ENCODE results near the gene UBXN11.

Gene UBXN11

GRCh38 chr1:26328597-26328996, 22.2 kb upstream of the UBXN11 start:
- no peak overlapping the region for H2AFZ ChIP-seq (ENCODE audit: low read depth, low read length)
- H3K4me1 ChIP-seq (ENCODE audit: control insufficient read depth, insufficient read depth, low read depth, low read length): peaks cover 4% of the 10 kb centered on the region
- DNase-seq: no peak
- H3K27ac ChIP-seq (ENCODE audit: low read length, poor library complexity, severe bottlenecking): no peak overlapping the region
- no peak overlapping the region for H3K9ac ChIP-seq (ENCODE audit: low read length)
- no peak overlapping the region for H3K4me3 ChIP-seq (ENCODE audit: insufficient read depth in 1 of 2, low read depth in 1 of 2, low read length in 2 of 2)
- no peaks in the 10 kb centered on the region for H3K79me1 ChIP-seq (replicated peaks; ENCODE audit: low read length, poor library complexity, severe bottlenecking)
- no peaks in the 10 kb centered on the region for H3K36me3 ChIP-seq (ENCODE audit: control insufficient read depth in 1 of 2, insufficient read depth in 2 of 2, low read depth in 1 of 2, low read length in 2 of 2)
- 93% methylated on average over 8 of the region's 8 CpGs for WGBS
- no peak overlapping the region for H2AK5ac ChIP-seq (ENCODE audit: low read length, severe bottlenecking)
- H2BK12ac ChIP-seq (ENCODE audit: low read length in 2 of 2): no peak overlapping the region
- no peak overlapping the region for H3K18ac ChIP-seq (ENCODE audit: low read depth in 1 of 2, low read length in 2 of 2)
- peaks cover 6 to 15% of the 10 kb centered on the region in 2 experiments for H3K27me3 ChIP-seq (ENCODE audit: control insufficient read depth in 1 of 2, insufficient read depth in 1 of 2, low read length in 2 of 2)
- no peak overlapping the region for H3K4ac ChIP-seq (ENCODE audit: low read depth in 1 of 2, low read length in 2 of 2)
- H2BK15ac ChIP-seq (ENCODE audit: low read depth, poor library complexity, severe bottlenecking): no peak overlapping the region
- H3K4me2 ChIP-seq (ENCODE audit: low read length, poor library complexity, severe bottlenecking): no peak overlapping the region
- no peak overlapping the region for H3K14ac ChIP-seq (ENCODE audit: low read length in 2 of 2)
- H3K23ac ChIP-seq (ENCODE audit: low read length in 2 of 2): no peak overlapping the region
- no peak overlapping the region for H2BK120ac ChIP-seq (ENCODE audit: low read depth, low read length)
- H3K9me3 ChIP-seq (ENCODE audit: control insufficient read depth, low read length): no peaks in the 10 kb centered on the region
- no peak overlapping the region for H2BK5ac ChIP-seq (ENCODE audit: low read depth, low read length, poor library complexity, severe bottlenecking)
- no peak overlapping the region for H4K91ac ChIP-seq (ENCODE audit: low read length)
- no peak overlapping the region for H4K8ac ChIP-seq (ENCODE audit: low read length)

- Histone ChIP-seq H3K4me2 (ENCODE audit: low read length, poor library complexity, severe bottlenecking) (no peak overlapping the region), H3K4me3 (ENCODE audit: insufficient read depth in 1 of 2, low read depth in 1 of 2, low read length in 2 of 2) (no peak overlapping the region), H3K14ac (ENCODE audit: low read length in 2 of 2) (no peak overlapping the region), H4K91ac (ENCODE audit: low read length) (no peak overlapping the region), H3K18ac (ENCODE audit: low read depth in 1 of 2, low read length in 2 of 2) (no peak overlapping the region), H3K36me3 (ENCODE audit: control insufficient read depth in 1 of 2, insufficient read depth in 2 of 2, low read depth in 1 of 2, low read length in 2 of 2) (no peaks in the 10 kb centered on the region), H2BK12ac (ENCODE audit: low read length in 2 of 2) (peak overlapping the region in 1 of 2 experiments; percentile 6), H4K8ac (ENCODE audit: low read length) (no peak overlapping the region), H3K9ac (ENCODE audit: low read length) (no peak overlapping the region), H2AFZ (ENCODE audit: low read depth, low read length) (no peak overlapping the region), H3K23ac (ENCODE audit: low read length in 2 of 2) (no peak overlapping the region), H2BK15ac (ENCODE audit: low read depth, poor library complexity, severe bottlenecking) (no peak overlapping the region), H2BK120ac (ENCODE audit: low read depth, low read length) (no peak overlapping the region), H3K79me1 (replicated peaks; ENCODE audit: low read length, poor library complexity, severe bottlenecking) (no peaks in the 10 kb centered on the region), H3K4me1 (ENCODE audit: control insufficient read depth, insufficient read depth, low read depth, low read length) (peaks cover 4% of the 10 kb centered on the region), H2AK5ac (ENCODE audit: low read length, severe bottlenecking) (no peak overlapping the region), H2BK5ac (ENCODE audit: low read depth, low read length, poor library complexity, severe bottlenecking) (no peak overlapping the region), H3K4ac (ENCODE audit: low read depth in 1 of 2, low read length in 2 of 2) (no peak overlapping the region), H3K9me3 (ENCODE audit: control insufficient read depth, low read length) (no peaks in the 10 kb centered on the region), H3K27me3 (ENCODE audit: control insufficient read depth in 1 of 2, insufficient read depth in 1 of 2, low read length in 2 of 2) (peaks cover 6 to 15% of the 10 kb centered on the region in 2 experiments), H3K27ac (ENCODE audit: low read length, poor library complexity, severe bottlenecking) (no peak overlapping the region)
- DNase-seq: no peak
- WGBS: 74% methylated on average over 8 of the region's 8 CpGs
Observed at GRCh38 chr1:26327956-26328362, 21.5 kb upstream of the UBXN11 start.

- no peak for DNase-seq
- Histone ChIP-seq H3K27ac (ENCODE audit: low read length, poor library complexity, severe bottlenecking) (no peak overlapping the region), H3K23ac (ENCODE audit: low read length in 2 of 2) (no peak overlapping the region), H2BK120ac (ENCODE audit: low read depth, low read length) (no peak overlapping the region), H3K4ac (ENCODE audit: low read depth in 1 of 2, low read length in 2 of 2) (no peak overlapping the region), H2BK12ac (ENCODE audit: low read length in 2 of 2) (no peak overlapping the region), H3K14ac (ENCODE audit: low read length in 2 of 2) (no peak overlapping the region), H3K9ac (ENCODE audit: low read length) (no peak overlapping the region), H3K18ac (ENCODE audit: low read depth in 1 of 2, low read length in 2 of 2) (no peak overlapping the region), H3K9me3 (ENCODE audit: control insufficient read depth, low read length) (no peaks in the 10 kb centered on the region), H2AFZ (ENCODE audit: low read depth, low read length) (no peak overlapping the region), H2AK5ac (ENCODE audit: low read length, severe bottlenecking) (no peak overlapping the region), H3K4me2 (ENCODE audit: low read length, poor library complexity, severe bottlenecking) (no peak overlapping the region), H3K4me1 (ENCODE audit: control insufficient read depth, insufficient read depth, low read depth, low read length) (peaks cover 8% of the 10 kb centered on the region), H3K36me3 (ENCODE audit: control insufficient read depth in 1 of 2, insufficient read depth in 2 of 2, low read depth in 1 of 2, low read length in 2 of 2) (no peaks in the 10 kb centered on the region), H2BK5ac (ENCODE audit: low read depth, low read length, poor library complexity, severe bottlenecking) (no peak overlapping the region), H4K91ac (ENCODE audit: low read length) (no peak overlapping the region), H3K4me3 (ENCODE audit: insufficient read depth in 1 of 2, low read depth in 1 of 2, low read length in 2 of 2) (no peak overlapping the region), H3K27me3 (ENCODE audit: control insufficient read depth in 1 of 2, insufficient read depth in 1 of 2, low read length in 2 of 2) (peaks cover 6 to 13% of the 10 kb centered on the region in 2 experiments), H4K8ac (ENCODE audit: low read length) (no peak overlapping the region), H3K79me1 (replicated peaks; ENCODE audit: low read length, poor library complexity, severe bottlenecking) (no peaks in the 10 kb centered on the region), H2BK15ac (ENCODE audit: low read depth, poor library complexity, severe bottlenecking) (no peak overlapping the region)
- 76% methylated on average over 2 of the region's 3 CpGs for WGBS
Observed at GRCh38 chr1:26324550-26324949, 18.1 kb upstream of the UBXN11 start.

GRCh38 chr1:26323382-26323781, 16.9 kb upstream of the UBXN11 start:
- Histone ChIP-seq H3K4me3 (ENCODE audit: insufficient read depth in 1 of 2, low read depth in 1 of 2, low read length in 2 of 2) (no peak overlapping the region), H3K18ac (ENCODE audit: low read depth in 1 of 2, low read length in 2 of 2) (no peak overlapping the region), H2AFZ (ENCODE audit: low read depth, low read length) (no peak overlapping the region), H3K27me3 (ENCODE audit: control insufficient read depth in 1 of 2, insufficient read depth in 1 of 2, low read length in 2 of 2) (peaks cover 5 to 13% of the 10 kb centered on the region in 2 experiments), H3K9me3 (ENCODE audit: control insufficient read depth, low read length) (no peaks in the 10 kb centered on the region), H2BK120ac (ENCODE audit: low read depth, low read length) (no peak overlapping the region), H2AK5ac (ENCODE audit: low read length, severe bottlenecking) (no peak overlapping the region), H3K4ac (ENCODE audit: low read depth in 1 of 2, low read length in 2 of 2) (no peak overlapping the region), H3K4me1 (ENCODE audit: control insufficient read depth, insufficient read depth, low read depth, low read length) (peaks cover 8% of the 10 kb centered on the region), H3K27ac (ENCODE audit: low read length, poor library complexity, severe bottlenecking) (no peak overlapping the region), H3K36me3 (ENCODE audit: control insufficient read depth in 1 of 2, insufficient read depth in 2 of 2, low read depth in 1 of 2, low read length in 2 of 2) (no peaks in the 10 kb centered on the region), H4K8ac (ENCODE audit: low read length) (no peak overlapping the region), H3K4me2 (ENCODE audit: low read length, poor library complexity, severe bottlenecking) (no peak overlapping the region), H2BK12ac (ENCODE audit: low read length in 2 of 2) (no peak overlapping the region), H2BK5ac (ENCODE audit: low read depth, low read length, poor library complexity, severe bottlenecking) (no peak overlapping the region), H2BK15ac (ENCODE audit: low read depth, poor library complexity, severe bottlenecking) (no peak overlapping the region), H3K79me1 (replicated peaks; ENCODE audit: low read length, poor library complexity, severe bottlenecking) (no peaks in the 10 kb centered on the region), H4K91ac (ENCODE audit: low read length) (no peak overlapping the region), H3K23ac (ENCODE audit: low read length in 2 of 2) (no peak overlapping the region), H3K9ac (ENCODE audit: low read length) (no peak overlapping the region), H3K14ac (ENCODE audit: low read length in 2 of 2) (no peak overlapping the region)
- 94% methylated on average over 1 of the region's 2 CpGs for WGBS
- no peak for DNase-seq

All from mesenchymal stem cell (in vitro differentiated cells and primary cell).